GM21576 (cell line): ENCODE data around the gene PCCA.
"Not testable (repeated sequence)": the region's sequence is repeated elsewhere in the genome, so short reads cannot be mapped to it uniquely, and the experiment has no call there.

Experiments
- ATAC-seq: cut with Tn5 transposase; IDR thresholded peaks from one replicate; pipeline ENCODE4 v1.9.1; 2021; ENCODE audit warnings: mild to moderate bottlenecking, moderate library complexity; ENCODE audit not compliant: unreplicated experiment

Gene PCCA

DNA sequence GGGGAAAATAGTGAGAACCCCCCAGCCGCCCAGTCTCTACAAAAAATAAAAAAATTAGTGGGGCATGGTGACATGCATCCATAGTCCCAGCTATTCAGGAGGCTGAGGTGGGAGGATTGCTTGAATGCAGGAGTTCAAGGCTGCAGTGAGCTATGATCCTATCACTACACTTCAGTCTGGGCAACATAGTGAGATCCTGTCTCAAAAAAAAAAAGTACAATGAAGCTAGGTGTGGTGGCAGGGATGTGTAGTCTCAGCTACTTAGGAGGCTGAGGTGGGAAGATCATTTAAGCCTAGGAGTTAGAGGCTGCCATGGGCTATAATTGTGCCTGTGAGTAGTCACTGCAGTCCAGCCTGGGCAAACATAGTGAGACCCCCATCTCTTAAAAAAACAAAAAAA lies 8.9 kb downstream of the PCCA start:
- ATAC-seq = no peak

- ATAC-seq = no peak
These were observed 9.7 kb downstream of the PCCA start for GRCh38 chr13:100098445-100099116.

- not testable (repeated sequence) for ATAC-seq
These were observed 10.2 kb downstream of the PCCA start for GRCh38 chr13:100099117-100099445.

DNA sequence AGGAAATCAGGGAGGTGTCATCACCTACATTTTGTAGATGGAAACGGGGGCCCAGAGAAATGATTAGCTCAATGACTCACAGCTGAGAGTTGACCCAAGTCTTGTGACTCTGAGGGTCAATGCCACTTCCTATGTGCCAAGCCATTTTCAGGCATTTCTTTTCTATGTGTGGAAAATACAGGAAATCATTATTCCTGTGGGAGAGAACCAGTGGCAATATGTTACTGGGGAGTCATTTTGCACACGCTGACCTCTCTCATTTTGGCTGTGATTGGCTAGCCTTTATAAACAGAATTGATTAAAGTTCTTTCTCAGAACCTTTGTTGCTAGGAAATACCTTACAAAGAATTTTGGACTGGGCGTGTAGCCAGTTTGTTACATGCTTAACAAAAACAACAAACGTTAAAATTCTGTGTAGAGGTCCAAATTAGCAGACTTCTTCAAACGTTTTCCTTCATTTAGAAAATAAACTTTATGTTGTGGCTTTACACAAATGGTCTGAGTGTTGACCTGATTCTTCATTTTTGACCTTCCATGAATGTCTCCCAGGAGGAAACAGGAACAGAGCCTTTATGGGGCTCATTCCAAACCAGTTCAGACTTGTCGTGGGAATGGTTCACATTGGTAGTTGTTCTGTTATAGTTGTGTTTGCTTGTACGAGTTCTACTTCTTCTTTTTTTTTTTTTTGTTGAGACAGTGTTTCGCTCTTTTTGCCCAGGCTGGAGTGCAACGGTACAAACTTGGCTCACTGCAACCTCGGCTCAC lies 11.4 kb downstream of the PCCA start:
- ATAC-seq = no peak

DNA sequence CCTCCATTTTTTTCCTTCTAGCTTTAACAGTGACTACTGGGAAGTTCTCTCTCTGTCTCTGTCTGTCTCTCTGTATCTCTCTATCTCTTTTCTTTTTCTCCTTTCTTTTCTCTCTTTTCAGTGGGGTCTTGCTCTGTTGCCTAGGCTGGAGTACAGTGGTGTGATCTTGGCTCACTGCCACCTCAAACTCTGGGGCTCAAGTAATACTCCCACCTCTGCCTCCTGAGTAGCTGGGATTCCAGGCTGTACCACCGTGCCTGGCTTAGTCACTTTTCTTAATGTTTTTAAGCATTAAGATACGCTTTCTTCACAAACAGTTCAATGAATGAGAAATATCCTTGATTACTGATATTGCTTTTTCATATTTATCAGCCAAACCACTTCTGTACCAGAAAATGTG lies 13.1 kb downstream of the PCCA start:
- ATAC-seq = no peak

- no peak for ATAC-seq
These were observed 17.1 kb downstream of the PCCA start for GRCh38 chr13:100106005-100106404.

GRCh38 chr13:100106705-100107104 lies 17.8 kb downstream of the PCCA start:
- ATAC-seq = no peak

DNA sequence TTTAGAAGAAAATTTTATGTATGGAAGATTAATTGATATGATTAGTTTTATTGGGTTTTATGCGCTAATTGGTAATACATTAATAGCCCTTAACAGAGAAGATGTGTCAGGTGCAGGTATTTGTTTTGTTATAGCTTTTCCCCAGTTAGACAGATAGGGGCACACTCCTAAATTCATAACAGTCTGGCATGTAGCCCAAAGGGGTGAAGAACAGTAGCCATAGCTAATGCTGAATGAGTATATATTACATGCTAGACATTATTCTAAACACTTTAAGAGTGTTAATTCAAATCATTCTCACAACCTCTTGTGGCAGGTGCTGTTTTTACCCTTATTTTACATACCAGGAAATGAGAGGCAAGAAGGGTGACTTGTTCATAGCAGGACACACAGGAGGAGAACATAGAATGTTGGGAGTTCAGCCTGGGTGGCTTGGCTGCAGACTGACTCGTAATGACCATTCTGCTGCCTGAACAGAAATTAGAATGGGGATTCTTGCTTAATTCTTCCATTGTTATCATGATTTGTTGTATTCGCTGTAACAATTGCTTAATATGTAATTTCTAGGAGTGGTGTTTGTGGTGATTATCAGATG lies 20.1 kb downstream of the PCCA start:
- ATAC-seq = peak; percentile 50

- no peak for ATAC-seq
These were observed 21.4 kb downstream of the PCCA start for GRCh38 chr13:100110269-100110668.

DNA sequence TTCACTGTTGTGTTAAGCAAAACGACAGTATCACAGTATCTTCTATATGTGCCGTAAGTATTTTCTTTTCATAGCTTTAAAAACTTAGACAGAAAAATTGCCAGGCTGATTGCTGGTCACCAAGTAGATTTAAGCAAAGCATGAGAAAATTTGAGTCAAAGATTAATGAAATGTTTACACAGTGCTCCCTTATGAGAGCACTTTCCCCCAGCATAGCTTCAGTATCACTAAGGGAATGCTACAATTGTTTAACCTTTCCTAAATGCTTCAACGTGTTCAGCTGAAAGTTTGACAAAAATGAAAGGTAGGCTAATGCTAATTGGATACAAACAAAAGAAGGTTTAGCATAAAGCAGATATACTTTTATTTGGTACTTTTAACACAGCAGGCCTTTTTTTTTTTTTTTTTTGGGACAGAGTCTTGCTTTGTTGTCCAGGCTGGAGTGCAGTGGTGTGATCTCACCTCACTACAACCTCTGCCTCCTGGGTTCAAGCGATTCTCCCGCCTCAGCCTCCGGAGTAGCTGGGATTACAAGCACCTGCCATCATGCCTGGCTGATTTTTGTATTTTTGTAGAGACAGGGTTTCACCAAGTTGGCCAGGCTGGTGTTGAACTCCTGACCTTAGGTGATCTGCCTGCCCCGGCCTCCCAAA lies 23.4 kb downstream of the PCCA start:
- no peak for ATAC-seq

DNA sequence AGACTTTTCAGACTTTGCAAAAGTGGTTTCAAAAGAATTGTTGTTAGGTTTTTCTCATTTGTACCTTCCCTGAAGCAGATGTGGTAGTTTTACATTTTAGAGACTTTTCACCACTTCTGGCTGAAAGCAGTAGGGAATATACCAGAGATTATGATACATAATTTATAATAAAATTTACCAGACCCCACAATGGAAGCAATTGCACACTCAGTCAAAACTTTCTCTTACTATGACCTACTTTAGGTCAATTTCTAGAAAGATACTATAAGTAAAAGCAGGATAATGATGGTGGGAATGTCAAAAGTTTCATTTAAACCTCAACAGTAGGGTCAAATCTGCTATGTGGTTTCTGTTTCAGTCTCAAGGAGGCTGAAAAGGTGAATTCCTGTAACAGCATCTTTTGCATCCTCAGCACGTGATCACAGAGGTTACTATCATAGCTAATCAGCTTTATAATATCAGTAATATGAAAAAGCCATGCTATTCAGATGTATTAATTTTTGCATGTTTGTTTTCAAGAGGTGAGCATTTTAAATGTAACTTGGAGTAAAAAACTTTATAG lies 26.9 kb downstream of the PCCA start:
- no peak for ATAC-seq

- no peak for ATAC-seq
These were observed 35.4 kb downstream of the PCCA start for GRCh38 chr13:100124265-100124664.

- no peak for ATAC-seq
These were observed 37.1 kb downstream of the PCCA start for GRCh38 chr13:100125946-100126345.

GRCh38 chr13:100128373-100128772 lies 39.5 kb downstream of the PCCA start:
- no peak for ATAC-seq

- ATAC-seq = no peak
These were observed 39.9 kb downstream of the PCCA start for GRCh38 chr13:100128838-100129237.

DNA sequence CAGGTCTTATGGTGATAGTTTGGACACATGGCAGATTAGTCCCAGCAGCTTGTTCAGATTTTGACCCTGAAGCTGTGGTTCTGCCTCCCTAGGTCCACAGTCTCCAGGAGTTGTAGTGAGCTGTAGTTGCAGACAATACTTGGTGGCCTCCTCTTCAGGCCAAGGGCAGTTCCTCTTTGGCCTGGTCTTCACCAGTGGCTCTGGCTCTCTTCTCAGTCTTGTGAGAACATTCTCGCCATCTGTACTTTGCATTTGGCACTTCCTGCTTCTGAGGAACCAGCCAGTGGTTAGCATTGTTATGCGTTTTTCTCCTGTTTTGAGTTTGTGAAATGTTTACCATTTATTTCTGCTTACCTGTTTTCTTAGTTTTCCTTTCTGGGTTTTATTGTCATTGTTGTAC lies 40.7 kb downstream of the PCCA start:
- ATAC-seq = peak; percentile 88

- no peak for ATAC-seq
These were observed 41.2 kb downstream of the PCCA start for GRCh38 chr13:100130092-100130491.

DNA sequence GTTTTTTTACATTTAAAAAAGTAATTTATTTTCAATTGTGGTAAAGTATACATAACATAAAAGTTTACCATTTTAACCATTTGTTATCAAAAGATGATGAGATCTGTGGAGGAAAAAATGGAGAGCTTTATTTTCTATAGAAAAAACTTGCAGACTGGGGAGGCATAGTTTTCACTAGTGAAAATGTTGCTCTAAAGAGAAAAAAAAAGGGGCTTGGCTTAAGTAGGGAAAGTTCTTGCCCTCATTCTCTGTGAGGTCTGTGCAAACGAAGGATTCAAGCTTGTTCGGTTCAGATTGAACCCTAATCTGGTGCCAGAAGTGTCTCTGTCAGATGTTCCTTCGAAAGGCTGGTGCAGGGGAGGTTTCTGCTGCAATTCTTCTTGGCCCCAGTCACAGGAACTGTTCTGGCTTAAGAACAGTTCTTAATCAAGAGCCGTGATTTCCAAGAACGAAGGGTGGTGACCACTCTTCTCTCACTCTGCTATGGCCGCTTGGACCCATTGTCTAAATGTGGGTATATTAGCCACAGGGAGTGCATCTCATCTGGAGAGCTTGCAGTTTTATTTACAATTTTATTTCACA lies 42.1 kb downstream of the PCCA start:
- ATAC-seq = no peak

- ATAC-seq = no peak
These were observed 43.1 kb downstream of the PCCA start for GRCh38 chr13:100131863-100132574.

- ATAC-seq = no peak
These were observed 50.1 kb downstream of the PCCA start for GRCh38 chr13:100138859-100139491.
